ENCODE results near the gene CRYBA4. TPM values are rescaled to one million over a fixed set of nuclear protein-coding genes. Genes with fewer than 3 reads are reported as not detected.

The CRYBA4 gene
- total RNA-seq, 4 donors from 2014 or later: not detected

DNA sequence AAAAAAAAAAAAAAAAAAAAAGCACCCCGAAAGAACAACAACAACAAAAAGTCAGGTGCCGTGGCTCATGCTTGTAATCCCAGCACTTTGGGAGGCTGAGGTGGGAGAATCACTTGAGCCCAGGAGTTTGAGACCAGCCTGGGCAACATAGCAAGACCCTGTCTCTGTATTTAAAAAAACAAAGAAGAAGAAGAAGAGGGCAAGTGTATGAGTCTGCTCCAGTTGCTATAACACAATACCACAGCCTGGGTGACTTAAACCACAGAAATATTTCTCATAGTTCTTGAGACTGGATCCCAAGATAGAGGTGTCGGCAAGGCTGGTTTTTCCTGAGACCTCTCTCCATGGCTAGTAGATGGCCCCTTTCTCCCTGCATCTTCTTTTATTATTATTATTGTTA lies 12.4 kb downstream of the CRYBA4 start:
- H3K27me3 ChIP-seq: peaks cover 0 to 4% of the 10 kb centered on the region in 2 donors
- no peaks in the 10 kb centered on the region for H3K4me1 ChIP-seq
- 90% methylated on average over 3 of the region's 3 CpGs for WGBS, 2 donors
- TF ChIP-seq, protein P1, sequence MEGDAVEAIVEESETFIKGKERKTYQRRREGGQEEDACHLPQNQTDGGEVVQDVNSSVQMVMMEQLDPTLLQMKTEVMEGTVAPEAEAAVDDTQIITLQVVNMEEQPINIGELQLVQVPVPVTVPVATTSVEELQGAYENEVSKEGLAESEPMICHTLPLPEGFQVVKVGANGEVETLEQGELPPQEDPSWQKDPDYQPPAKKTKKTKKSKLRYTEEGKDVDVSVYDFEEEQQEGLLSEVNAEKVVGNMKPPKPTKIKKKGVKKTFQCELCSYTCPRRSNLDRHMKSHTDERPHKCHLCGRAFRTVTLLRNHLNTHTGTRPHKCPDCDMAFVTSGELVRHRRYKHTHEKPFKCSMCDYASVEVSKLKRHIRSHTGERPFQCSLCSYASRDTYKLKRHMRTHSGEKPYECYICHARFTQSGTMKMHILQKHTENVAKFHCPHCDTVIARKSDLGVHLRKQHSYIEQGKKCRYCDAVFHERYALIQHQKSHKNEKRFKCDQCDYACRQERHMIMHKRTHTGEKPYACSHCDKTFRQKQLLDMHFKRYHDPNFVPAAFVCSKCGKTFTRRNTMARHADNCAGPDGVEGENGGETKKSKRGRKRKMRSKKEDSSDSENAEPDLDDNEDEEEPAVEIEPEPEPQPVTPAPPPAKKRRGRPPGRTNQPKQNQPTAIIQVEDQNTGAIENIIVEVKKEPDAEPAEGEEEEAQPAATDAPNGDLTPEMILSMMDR (IDR thresholded peaks at IDR 0.05): no peak
- TF ChIP-seq EP300 (IDR thresholded peaks at IDR 0.05): no peak
- H3K27ac ChIP-seq: no peak overlapping the region
- H3K4me3 ChIP-seq: no peak overlapping the region
- H3K9me3 ChIP-seq: peaks cover 0 to 9% (median 0%) of the 10 kb centered on the region in 4 donors
- no peak for DNase-seq (ENCODE audit: low spot score in 2 of 2)
- no peaks in the 10 kb centered on the region for H3K36me3 ChIP-seq

DNA sequence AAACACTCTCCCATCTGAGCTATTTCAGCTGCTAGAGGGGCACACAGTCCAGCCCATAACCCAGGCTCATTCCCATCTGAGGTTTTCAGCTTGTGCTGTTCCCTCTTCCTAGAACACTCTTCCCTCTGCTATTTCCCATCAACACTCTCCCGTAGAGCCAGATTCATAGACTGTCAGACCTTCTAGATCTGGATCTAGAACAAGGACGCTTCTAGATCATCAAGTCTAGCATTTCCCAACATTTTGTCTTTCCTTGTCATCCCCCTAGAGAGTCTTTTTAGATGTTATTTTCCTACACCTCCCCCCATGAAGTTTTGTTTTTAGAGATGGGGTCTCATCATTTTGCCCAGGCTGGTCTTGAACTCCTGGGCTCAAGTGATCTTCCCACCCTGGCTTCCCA lies 13.4 kb downstream of the CRYBA4 start:
- no peaks in the 10 kb centered on the region for H3K4me1 ChIP-seq
- H3K4me3 ChIP-seq: no peak overlapping the region
- H3K36me3 ChIP-seq: no peaks in the 10 kb centered on the region
- H3K27me3 ChIP-seq: peaks cover 0 to 4% of the 10 kb centered on the region in 2 donors
- 80 to 86% methylated on average over 2 of the region's 2 CpGs for WGBS, 2 donors
- TF ChIP-seq EP300 (IDR thresholded peaks at IDR 0.05): no peak
- TF ChIP-seq, protein P1 (IDR thresholded peaks at IDR 0.05): no peak
- no peak for TF ChIP-seq POLR2A (IDR thresholded peaks at IDR 0.05)
- no peak overlapping the region for H3K27ac ChIP-seq
- H3K9me3 ChIP-seq: peaks cover 0 to 9% (median 0%) of the 10 kb centered on the region in 4 donors
- DNase-seq (ENCODE audit: low spot score in 2 of 2): no peak

DNA sequence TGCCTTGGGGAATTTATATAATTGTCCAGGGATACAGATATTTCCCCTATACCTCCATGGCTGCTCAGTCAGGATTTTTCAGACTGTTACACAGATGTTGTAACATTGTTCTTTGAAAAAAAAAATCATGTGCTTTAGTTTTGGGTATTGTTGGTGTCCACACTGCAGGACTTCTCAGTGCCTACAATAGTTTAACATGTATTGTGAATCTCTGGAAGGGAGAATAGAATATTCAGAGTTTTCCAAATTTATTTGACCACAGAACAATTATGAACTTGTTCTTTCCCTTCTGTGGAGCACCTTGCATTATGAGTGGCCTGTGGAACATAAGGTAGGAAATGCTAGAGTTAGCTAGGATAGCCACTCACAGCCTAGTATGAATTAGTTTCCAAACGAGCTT lies 14.5 kb downstream of the CRYBA4 start:
- Histone ChIP-seq H3K36me3 (no peaks in the 10 kb centered on the region), H3K4me1 (no peaks in the 10 kb centered on the region), H3K27me3 (peaks cover 0 to 13% of the 10 kb centered on the region in 2 donors), H3K27ac (no peak overlapping the region), H3K9me3 (no peaks in the 10 kb centered on the region), H3K4me3 (no peak overlapping the region)
- no peak for TF ChIP-seq POLR2A (IDR thresholded peaks at IDR 0.05)
- TF ChIP-seq, protein P1 (IDR thresholded peaks at IDR 0.05): no peak
- TF ChIP-seq EP300 (IDR thresholded peaks at IDR 0.05): no peak
- no peak for DNase-seq (ENCODE audit: low spot score in 2 of 2)
- 38 to 50% methylated on average over 1 of the region's 1 CpG for WGBS, 2 donors

DNA sequence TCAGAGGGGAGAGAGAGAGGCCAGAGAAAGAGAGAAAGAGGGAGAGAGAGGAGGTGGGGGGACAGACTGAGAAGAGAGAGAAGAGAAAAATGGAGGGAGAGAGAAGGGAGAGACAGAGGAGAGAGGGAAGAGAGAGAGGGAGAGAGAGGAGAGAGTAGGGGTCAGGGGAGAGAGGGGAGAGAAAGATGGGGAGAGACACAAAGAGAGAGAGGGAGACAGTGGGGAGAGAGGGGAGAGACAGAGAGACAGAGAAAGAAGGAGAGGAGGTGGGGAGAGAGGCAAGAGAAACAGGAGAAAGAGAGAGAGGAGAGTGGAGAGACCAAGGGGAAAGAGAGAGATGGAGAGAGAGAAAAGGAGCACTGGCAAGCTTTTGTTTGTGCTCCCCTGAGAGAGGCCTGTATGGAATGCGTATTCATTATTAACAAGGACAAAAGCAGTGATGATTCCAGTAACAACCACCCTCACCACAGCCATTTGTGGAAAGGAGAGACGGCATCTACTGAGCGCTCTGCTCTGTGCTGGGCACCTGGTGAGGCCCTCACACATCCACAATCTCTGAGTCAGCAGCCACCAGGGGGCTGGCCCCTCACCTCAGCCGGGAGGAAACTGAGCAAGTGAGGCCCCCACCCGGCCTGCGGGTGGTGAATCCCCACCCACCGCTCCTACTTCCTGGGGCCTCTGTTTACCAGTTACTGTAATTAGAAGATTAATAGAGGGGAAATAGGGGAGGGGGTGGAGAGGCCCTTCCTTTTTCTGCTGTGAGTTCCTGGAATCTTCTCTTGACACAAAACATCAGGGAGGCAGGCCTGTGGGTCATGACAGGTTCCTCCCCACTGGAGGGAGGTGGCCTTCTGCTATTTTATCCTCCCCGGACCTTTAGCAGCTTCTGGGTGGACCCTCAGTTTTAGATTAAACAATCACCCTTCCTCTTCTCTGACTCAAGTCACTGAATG lies 21.0 kb downstream of the CRYBA4 start:
- no peak overlapping the region for H3K4me3 ChIP-seq
- peak overlapping the region in 1 of 4 donors; percentile 30 for H3K27ac ChIP-seq
- TF ChIP-seq EP300 (IDR thresholded peaks at IDR 0.05) (no peak), POLR2A (IDR thresholded peaks at IDR 0.05) (no peak)
- TF ChIP-seq, protein P1 (IDR thresholded peaks at IDR 0.05): no peak

DNA sequence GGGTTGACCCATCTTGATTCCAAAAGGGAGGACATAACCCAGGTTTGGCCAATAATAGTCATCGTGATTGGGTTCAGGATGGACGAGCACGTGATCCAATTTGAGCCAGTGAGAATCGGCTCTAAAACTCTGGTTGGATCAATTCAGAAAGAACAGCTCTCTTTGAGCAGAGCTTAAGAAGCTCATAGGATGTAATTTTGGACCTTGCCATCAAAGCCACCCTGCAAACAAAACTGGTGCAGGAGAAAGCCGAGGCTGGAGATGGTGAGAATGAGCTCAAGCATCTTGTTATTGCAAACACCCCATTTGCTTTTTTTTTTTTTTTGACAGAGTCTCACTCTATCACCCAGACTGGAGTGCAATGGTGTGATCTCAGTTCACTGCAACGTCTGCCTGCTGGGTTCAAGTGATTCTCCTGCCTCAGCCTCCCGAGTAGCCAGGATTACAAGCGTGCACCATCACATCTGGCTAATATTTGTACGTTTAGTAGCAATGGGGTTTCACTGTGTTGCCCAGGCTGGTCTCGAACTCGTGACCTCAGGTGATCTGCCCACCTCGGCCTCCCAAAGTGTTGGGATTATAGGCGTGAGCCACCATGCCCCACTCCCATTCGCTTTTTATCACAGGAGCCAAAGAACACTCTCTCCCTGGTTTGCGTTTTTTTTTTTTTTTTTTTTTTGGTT lies 21.8 kb downstream of the CRYBA4 start:
- no peak for DNase-seq (ENCODE audit: low spot score in 2 of 2)
- Histone ChIP-seq H3K27ac (no peak overlapping the region), H3K9me3 (no peaks in the 10 kb centered on the region), H3K36me3 (no peaks in the 10 kb centered on the region), H3K4me3 (no peak overlapping the region), H3K27me3 (peaks cover 0 to 53% of the 10 kb centered on the region in 2 donors), H3K4me1 (peaks cover 0 to 11% (median 5%) of the 10 kb centered on the region in 4 donors)
- TF ChIP-seq POLR2A (IDR thresholded peaks at IDR 0.05) (no peak), EP300 (IDR thresholded peaks at IDR 0.05) (no peak)
- TF ChIP-seq, protein P1 (IDR thresholded peaks at IDR 0.05): no peak
- 82 to 84% methylated on average over 15 of the region's 15 CpGs for WGBS, 2 donors

More for the DNA sequence above, 21.0 kb downstream of the CRYBA4 start:
- Histone ChIP-seq H3K4me1 (peaks cover 0 to 11% (median 3%) of the 10 kb centered on the region in 4 donors), H3K36me3 (no peaks in the 10 kb centered on the region), H3K27me3 (peaks cover 0 to 44% of the 10 kb centered on the region in 2 donors), H3K9me3 (no peaks in the 10 kb centered on the region)
- WGBS, 2 donors: 30 to 37% methylated on average over 8 of the region's 8 CpGs
- no peak for DNase-seq (ENCODE audit: low spot score in 2 of 2)

Data from tibial nerve (tissue), 4 donors.